Activated CD8-positive, alpha-beta memory T cell treated with anti-CD3 and anti-CD28 coated beads for 1 hour (primary cell): ENCODE results near the gene BMP15.

Source experiments
- DNase-seq, 2 donors: peaks; one replicate each; pipeline ENCODE4 v3.0.0-alpha.2; 2020; ENCODE audit warnings: low read depth in 1 of 2; ENCODE audit errors: extremely low read depth in 1 of 2

BMP15 gene

DNA sequence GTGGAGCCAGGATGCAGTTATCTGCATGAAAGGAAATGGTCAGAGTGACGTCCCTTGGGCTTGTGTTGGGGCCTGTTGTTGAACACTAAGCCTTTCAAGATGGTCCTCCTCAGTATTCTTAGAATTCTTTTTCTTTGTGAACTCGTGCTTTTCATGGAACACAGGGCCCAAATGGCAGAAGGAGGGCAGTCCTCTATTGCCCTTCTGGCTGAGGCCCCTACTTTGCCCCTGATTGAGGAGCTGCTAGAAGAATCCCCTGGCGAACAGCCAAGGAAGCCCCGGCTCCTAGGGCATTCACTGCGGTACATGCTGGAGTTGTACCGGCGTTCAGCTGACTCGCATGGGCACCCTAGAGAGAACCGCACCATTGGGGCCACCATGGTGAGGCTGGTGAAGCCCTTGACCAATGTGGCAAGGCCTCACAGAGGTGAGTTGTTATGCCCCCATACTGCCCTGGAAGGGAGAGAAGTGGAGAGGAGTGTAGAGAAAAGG, at the start of gene BMP15:
TSS of gene BMP15 (plus strand) at position 51 of the 492 bp plus-strand sequence. CDS start at position 100, 49 bp downstream.
- no peak for DNase-seq

DNA sequence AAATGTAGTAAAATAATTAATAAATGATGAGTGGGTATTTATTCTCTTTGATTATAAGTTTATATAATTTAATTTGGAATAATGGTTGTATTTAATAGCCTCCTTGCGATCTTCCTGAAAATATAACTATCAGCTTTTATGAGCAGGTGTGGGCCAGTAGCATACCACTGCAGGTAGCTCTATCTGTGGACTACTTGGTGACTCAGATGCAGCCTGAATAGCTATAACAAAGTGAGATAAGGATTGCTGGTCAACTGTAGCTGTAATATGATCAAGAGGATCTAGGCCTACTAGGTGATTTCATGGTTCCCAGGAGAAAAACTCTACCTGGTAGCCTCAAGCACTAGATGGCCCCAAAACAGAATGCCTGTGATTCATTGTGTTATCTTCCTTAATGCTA, 47.1 kb upstream of the BMP15 start:
- DNase-seq: no peak

DNA sequence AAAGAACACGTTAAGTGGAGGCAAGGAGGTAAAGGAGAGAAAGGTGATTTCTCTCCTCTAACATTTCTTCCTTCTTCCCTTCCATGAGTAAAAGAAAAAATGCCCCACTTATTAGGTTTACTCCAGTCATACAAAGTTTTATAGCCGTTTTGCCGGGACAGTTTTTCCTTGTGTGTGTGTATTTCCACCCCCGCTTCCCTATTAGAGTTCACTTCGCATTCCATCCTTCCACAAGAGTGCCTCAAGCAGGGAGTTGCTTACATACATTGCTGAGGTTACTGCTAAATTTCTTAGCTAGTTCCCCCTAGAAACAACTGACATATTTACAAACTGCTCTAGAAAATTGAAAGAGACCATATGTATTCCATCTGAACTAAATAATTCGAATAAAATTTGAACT, 45.2 kb upstream of the BMP15 start:
- no peak for DNase-seq

DNA sequence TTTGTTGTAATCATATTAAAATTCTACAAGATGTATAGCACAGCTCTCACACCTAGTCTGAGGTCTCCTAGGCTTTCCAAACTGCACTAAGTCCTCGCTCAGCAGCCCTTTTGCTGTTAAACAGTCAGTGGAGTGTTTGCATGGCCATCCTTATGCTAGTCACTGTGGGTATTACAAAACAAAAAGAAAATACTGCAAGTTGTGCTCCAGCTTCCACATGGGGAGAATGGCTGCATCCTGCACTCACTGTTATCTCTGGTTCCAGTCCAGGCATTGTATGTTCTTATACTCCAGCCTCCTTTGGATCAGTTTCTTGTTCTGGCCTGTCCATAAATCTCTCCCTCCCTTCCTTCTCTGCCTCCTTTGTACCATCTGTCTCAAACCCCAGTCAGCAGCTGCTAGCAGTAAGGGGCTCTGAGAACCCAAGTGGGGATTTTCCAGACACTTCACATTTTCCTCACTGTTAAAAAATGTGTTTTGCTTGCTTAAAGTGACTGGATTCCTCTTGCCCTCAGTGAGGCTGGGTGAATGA, 38.5 kb upstream of the BMP15 start:
- no peak for DNase-seq

DNA sequence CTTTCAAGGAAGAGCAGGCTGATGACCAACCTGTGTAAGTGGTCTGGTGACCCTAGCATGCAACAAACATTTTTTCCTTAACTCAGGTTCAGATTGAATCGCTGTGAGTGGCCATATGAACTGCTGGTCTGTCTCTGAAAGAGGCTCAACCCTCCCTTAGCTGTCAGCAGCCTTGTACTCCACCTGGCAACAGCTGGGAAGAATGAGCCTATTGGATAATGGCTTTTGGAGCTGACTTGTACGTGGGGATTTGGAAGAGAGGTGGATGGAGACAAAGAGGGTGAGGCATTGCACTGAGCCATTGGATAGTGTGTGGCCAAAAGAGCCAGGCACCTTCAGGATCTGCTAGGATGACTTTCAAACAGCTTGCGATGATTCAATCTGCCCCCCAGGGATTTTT, 35.7 kb upstream of the BMP15 start:
- DNase-seq: no peak

DNA sequence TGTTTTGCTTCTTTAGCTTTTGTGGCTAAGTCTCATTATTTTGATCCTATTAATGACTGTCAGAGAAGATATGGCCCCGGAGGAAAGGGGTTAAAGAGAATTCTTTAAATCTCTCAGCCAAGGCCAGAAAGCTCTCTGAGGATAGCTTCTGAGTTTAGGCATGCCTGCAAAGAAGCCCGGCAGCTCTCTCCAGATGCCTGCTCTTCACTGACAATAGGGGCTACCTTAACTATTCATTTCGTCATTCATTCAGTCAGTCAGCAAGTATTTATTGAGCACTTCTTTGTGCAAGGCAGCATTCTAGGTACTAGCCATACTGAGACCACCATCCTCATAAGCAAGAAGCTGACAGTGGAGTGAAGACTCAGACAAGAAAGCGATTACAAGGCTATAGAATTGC, 34.0 kb upstream of the BMP15 start:
- no peak for DNase-seq

DNA sequence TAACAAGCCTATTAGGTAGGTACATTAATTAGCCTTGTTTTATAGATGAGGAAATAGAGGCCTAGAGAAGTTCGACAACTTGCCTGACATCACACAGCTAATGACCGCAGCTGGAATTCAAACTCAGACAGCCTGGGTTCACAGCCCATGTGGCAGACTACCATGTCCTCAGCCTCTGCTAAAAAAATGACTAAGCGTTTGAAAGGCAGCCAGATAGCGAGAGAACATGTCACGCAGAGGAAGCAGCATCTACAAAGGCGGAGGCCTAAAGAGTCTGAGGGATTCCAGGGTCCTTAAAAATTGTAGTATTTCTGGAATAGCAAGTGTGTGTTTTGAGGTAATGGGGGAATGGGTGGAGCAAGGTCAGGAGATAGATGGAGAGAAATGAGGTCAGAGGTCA, 33.2 kb upstream of the BMP15 start:
- DNase-seq: no peak

DNA sequence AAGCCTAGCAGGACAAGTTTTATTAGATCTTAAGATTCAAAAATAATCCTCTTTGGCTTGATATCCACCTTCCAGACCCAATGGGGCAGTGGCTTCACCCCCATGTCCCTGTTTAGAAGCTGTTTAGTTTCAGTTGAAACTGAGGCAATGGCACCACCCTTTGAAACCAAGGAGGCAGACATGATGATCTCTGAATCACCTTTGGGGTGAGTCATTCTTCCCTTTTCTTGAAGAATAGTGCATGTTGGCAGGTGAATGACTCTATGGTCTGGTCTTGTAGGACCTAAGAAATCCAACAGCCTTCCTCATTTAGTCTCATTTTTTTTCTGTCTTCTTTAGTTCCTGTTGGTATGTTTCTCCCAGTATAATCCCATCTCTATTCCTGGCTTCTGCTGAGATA, 29.5 kb upstream of the BMP15 start:
- no peak for DNase-seq

DNA sequence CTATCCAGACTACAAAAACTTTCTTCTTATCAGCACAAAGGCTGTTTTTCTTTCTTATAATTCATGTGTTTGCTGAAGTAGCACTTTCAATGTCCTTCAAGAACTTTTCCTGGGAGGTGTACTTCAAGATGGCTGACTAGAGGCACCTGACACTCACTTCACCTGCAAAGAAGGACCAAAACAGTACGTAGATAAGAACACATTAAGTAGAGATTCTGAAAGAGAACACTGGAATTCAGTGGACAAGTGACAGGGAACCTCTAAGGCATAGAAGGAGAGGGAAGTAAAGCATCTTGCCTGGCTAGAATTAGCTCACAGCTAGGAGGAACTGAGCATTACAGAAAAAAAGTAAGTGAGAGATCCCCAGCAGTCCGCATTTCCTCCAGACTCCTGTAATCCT, 21.7 kb upstream of the BMP15 start:
- DNase-seq: no peak

DNA sequence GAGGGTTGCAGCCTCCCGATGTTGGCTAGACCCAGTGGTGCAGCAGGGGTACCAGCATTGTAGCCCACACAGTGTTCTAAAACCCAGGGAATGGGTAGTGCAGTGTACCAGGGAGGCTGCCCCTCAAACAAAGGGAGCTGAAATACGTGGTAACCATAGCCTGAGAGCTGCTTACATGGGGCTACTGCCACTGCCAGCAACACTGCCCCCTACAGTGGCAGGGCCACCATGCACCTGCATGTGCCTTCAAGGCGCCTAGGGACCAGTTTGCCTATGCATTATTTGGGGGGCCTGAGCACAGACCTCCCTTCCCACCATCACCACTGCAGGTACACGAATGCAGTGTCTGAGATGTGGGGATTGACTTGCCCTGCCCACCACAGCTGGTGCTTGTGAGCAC, 21.0 kb upstream of the BMP15 start:
- DNase-seq: no peak

DNA sequence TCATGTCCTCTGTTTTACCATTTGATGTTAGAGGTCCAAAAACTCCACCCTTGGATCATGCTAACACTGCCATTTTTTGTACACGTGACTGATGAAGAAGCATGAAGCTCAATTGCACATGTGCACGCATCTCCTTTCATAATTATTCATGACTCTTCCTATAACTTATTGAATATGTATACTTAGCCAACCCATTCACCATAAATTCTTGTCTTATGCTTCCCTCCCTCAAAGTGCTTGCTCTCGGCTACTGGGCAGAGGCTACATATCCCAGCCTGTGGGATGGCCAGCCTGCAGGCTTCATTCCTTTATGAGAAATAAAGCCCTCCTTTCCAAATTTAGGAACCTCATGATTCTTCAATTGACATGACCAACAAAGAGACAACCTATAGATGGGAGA, 17.5 kb upstream of the BMP15 start:
- DNase-seq: no peak

DNA sequence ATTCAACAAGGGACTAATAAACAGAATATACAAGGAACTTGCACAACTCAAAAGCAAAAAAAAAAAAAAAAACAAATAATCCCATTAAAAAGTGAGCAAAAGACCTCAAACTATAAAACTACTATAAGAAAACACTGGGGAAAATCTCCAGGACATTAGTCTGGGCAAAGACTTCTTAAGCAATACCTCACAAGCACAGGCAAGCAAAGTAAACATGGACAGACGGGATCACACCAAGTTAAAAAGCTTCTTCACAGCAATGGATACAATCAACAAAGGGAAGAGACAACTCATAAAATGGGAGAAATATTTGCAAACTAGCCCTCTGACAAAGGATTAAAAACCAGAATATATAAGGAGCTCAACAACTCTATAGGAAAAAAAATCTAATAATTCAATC, 17.1 kb upstream of the BMP15 start:
- no peak for DNase-seq

DNA sequence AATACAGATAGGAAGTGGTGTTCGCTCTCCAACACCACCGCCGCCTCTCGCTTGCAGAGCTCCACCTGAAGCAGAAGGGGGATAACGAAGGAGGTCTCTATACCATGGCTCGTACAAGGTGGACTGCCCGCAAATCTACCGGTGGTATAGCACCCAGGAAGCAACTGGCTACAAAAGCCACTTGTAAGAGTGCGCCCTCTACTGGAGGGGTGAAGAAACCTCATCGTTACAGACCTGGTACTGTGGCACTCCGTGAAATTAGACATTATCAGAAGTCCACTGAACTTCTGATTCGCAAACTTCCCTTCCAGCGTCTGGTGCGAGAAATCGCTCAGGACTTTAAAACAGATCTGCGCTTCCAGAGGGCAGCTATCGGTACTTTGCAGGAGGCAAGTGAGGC, 5.2 kb upstream of the BMP15 start:
- no peak for DNase-seq

DNA sequence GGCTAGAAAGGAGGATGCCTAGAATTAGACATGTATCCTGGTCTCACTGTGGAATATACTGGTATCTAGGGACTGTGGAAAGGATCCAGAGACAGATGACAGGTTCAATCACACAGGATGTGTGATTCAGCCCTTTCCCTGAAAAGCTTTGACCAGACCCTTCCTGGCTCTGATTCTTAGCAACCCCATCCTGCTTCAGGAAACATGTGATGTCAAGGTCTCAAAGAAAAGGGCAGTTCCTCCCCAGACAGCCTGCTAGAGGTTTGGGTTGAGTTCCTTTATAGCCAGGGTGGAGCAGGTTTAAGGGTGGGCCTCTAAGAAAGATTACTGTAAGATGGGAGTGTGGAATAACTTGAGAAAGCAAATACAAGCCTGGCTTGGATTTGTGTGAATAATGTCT, 3.0 kb downstream of the BMP15 start:
- no peak for DNase-seq

DNA sequence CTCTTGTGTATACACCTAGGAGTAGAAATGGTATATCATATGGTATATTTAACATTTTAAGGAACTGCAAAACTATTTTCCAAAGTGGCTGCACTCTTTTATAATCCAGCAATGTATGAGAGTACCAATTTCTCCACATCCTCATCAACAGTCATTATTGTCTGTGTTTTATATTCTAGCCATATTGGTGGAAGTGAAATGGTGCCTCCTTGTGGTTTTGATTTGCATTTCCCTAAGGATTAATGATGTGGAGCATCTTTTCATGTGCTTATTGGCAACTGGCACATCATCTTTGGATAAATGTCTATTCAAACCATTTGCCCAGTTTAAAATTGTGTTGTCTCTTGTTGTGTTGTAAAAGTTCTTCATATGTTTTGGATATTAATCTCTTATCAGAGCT, 9.6 kb downstream of the BMP15 start:
- no peak for DNase-seq

DNA sequence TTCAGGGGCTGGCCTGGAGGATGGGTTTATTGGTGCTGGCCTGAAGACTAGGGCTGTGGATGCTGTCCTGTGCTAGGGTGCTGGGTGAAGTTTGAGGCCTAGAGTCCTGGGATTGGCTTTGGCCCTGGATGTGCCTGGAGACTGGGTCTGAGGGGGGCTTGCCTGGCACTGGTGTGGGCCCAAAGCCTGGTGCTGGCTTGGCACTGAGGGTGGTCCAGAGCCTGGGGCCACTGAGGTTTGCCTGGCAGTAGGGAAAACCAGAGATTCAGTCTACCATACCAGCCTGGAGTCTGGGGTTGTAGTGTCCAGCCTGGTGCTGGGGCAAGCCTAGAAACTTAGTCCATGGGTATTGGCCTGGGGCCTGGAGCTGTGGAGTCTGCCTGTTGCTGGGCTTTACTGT, 16.6 kb downstream of the BMP15 start:
- no peak for DNase-seq

DNA sequence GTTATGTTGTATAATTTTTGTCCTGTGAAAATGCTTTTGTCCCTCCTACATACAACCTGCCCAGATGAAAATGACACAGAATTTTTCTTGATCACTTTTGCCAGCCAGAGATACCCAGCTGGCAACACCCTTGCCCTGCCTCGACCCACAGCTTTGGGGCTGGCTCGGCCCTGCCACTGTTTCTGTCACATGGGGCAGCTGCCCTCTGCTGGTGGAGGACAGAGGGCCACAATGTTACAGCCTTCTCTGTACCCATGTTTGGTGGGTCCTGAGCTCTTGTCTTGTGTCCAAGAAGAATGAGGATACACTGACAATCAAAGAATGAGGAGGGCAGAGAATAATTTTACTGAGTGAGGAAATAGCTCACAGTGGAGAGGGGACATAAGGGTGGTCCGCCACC, 31.1 kb downstream of the BMP15 start:
- DNase-seq: no peak

DNA sequence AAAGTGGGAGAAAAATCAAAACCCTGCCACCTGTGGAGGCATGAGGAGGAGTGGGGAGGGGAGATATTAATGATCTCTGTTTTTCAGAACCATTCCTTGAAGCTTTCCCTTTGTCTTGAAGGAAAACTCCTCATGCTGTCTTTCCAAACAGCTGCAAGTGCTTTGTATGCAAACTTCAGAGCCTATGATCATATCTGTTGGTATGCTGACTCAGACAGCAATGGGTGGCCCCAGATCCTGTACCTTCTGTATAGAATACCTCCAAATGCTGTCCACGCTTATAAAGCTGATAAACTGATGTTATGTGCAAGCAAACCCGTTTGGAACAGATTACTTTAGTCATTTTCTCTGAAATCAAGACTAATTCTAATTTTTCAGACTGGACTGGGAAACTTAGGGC, 31.9 kb downstream of the BMP15 start:
- no peak for DNase-seq

DNA sequence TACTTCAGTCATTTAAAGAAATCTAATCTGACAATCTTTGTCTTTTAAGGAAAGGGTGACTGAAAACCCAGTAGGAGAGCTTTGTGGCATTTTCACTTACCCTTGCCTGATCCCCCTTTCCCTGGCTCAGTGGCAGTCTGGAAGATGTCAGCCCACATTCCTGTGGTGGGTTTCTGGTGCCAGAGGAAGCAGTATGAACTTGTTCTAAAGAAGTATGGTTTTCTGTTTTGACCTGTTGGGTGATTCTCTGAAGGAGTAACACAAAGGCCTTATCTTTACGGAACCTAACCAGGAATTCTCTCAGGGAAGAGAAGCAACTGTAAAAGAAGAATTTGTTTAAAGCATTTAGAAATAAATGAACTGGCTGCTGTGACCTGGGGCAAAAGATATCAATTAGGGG, 41.9 kb downstream of the BMP15 start:
- DNase-seq: no peak

DNA sequence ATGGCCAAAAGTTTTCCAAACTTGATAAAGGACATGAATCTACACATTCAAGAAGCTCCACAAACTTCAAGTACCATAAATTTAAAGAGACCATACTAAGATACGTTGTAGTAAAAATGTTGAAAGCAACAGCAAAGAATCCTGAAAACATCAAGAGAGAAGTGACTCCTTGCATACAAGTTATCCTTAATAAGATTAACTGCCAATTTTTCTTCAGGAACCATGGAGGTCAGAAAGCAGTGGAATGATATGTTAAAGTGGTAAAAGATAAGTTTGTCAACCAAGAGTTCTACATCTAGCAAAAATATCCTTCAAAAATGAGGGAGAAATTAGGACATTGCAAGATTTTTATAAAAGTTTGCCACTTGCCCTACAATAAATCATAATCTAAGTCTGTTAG, 43.3 kb downstream of the BMP15 start:
- no peak for DNase-seq

DNA sequence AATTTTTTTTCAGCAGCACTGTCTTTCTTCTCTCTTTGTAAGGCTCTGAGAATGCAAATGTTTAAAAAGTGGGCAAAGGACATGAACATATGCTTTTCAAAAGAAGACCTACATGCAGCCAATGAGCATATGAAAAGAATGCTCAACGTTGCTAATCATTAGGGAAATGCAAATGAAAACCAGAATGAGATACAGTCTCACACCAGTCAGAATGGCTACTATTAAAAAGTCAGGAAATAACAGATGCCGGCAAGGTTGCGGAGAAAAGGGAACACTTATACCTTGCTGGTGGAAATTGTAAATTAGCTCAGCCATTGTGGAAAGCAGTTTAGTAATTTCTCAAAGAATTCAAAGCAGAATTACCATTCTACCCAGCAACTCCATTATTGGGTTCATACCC, 51.6 kb downstream of the BMP15 start:
- no peak for DNase-seq

DNA sequence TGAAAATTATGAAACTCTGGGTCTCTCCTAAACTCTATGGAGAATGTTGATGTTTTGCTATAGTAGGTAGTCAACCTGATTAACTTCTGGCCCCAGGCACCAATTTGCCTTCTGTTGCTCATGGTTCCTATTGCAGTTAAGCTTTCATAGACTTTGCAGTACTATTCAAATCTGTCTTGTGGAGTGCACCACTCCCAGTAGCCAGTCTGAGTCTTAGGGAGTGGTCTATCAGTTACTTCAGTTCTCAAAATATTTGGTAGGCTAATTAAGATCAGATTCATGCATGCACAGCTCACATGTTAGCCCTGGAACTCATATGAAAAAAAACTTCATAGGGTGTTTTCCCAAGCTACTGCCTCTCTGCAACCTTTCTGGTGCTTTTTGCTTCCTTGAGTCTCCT, 53.3 kb downstream of the BMP15 start:
- DNase-seq: no peak
